Measurements from ENCODE around the gene RHBDD3. TPM values are rescaled to one million over a fixed set of nuclear protein-coding genes. Genes with fewer than 3 reads are reported as not detected.
"Not testable (repeated sequence)": the region's sequence is repeated elsewhere in the genome, so short reads cannot be mapped to it uniquely, and the experiment has no call there.

The RHBDD3 gene
- total RNA-seq, 3 donors from 2014 or later (not counting 1 experiment from before 2014, with no cell fraction given) = 16.6 to 20.9 (median 17.9) TPM

DNA sequence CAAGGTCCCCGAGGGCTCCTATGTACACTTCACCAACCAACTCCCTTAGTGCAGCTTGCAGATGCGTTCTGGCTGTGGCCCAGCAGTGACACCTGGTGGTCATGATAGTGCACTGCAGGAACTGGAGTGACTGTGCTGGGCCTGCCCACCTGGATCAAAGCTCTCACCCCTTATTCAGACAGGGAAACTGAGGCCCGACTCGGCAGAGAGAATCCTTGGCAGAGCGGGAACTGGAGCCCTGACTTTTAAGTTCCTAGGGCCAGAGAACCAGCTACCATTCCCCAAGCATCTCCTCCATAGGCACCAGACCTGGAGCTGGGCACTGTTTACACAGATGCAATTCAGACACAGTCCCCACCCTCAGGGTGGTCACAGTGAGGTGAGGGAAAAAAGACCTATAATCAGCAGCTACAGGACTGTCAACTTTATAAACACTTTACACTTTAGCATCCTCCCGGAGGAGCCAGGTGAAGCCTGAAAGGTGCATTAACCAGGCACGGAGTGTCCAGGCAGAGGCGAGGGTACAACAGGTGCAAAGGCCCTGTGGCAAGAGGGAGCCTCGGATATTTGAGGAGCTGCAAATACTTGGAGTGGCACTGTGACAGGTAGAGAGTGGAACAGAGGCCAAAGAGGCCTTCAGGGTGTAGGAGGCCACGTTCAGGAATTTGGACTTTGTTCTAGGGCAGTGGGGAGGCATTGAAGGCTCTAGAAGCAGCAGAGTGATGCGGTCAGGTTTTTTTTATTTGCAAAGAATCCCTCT is 22.0 kb downstream of the RHBDD3 start:
- Mint-ChIP-seq H3K4me1 (peaks cover 0 to 7% of the 10 kb centered on the region in 2 donors), H3K27me3 (ENCODE audit: low read depth in 2 of 2) (peaks cover 0 to 9% of the 10 kb centered on the region in 2 donors), H3K27ac (no peak overlapping the region), H3K4me3 (no peak overlapping the region), H3K36me3 (no peaks in the 10 kb centered on the region), H3K9me3 (no peaks in the 10 kb centered on the region)
- WGBS (ENCODE audit: insufficient coverage) = 49% methylated on average over 11 of the region's 11 CpGs
- H3K9me3 ChIP-seq (ENCODE audit: control insufficient read depth, insufficient read depth, low read length) = no peaks in the 10 kb centered on the region
- H3K36me3 ChIP-seq (ENCODE audit: control insufficient read depth, insufficient read depth, low read length) = no peaks in the 10 kb centered on the region
- H3K4me3 ChIP-seq (ENCODE audit: low read length) = no peak overlapping the region
- peak; percentile 64 to 80 for DNase-seq
- TF ChIP-seq, protein P1, sequence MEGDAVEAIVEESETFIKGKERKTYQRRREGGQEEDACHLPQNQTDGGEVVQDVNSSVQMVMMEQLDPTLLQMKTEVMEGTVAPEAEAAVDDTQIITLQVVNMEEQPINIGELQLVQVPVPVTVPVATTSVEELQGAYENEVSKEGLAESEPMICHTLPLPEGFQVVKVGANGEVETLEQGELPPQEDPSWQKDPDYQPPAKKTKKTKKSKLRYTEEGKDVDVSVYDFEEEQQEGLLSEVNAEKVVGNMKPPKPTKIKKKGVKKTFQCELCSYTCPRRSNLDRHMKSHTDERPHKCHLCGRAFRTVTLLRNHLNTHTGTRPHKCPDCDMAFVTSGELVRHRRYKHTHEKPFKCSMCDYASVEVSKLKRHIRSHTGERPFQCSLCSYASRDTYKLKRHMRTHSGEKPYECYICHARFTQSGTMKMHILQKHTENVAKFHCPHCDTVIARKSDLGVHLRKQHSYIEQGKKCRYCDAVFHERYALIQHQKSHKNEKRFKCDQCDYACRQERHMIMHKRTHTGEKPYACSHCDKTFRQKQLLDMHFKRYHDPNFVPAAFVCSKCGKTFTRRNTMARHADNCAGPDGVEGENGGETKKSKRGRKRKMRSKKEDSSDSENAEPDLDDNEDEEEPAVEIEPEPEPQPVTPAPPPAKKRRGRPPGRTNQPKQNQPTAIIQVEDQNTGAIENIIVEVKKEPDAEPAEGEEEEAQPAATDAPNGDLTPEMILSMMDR (IDR thresholded peaks at IDR 0.05) = peak; percentile 92
- H3K4me1 ChIP-seq (ENCODE audit: control insufficient read depth, insufficient read depth, low read length) = no peaks in the 10 kb centered on the region
- intact Hi-C loops (cut with micrococcal nuclease) = loop anchor here (1.0 to 5.0 kb wide), 4 partner anchors 44 to 1225 kb away; no protein-coding TSS in a partner anchor
- peak; percentile 89 to 100 (median 99) for ATAC-seq
- H3K27ac ChIP-seq (ENCODE audit: low read length) = no peak overlapping the region
- no peaks in the 10 kb centered on the region for H3K27me3 ChIP-seq (ENCODE audit: control insufficient read depth, insufficient read depth, low read length)

DNA sequence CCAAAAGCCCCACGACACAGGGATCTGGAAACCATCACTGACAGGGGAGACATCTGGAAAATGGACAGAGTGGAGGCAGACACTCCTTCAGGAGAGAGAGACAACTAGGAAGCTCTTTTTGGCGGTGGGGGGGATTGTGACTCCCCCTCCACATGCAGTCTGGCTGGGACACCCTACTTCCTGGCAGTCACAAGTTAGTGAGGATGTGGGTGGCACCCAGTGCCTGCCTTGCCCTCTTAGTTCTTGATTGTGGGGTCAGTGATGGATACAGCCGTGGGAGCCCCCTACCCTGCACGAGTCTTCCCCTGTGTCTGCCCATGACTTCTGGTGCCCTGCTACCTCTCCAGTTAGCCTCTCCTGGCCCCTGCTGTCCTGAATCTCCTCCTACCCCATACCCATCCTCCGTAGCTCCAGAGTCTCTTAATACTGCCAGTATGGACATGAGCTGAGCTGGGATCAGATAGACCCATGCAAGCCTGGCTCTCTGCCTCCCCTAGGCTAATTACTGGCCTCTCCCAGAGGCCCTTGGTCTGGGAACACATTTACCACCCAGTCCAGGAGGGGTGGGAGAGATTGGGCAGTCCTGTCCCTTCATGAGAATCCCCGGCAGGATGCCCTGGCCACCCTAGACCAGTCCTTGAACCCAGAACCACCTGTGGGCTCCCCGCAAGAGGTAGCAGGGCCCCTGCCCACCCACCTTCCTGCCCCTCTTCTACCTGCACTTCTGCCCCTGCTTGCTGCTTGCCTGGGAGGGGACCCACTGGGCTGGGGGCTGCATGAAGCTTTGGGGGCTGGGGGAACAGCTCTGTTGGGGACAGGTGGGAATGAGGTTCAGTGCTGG is 22.8 kb downstream of the RHBDD3 start:
- intact Hi-C loops (cut with micrococcal nuclease) = loop anchor here (1.0 to 5.0 kb wide), 4 partner anchors 43 to 1224 kb away; no protein-coding TSS in a partner anchor
- no peak overlapping the region for H3K4me3 ChIP-seq (ENCODE audit: low read length)
- Mint-ChIP-seq H3K36me3 (no peaks in the 10 kb centered on the region), H3K9me3 (no peaks in the 10 kb centered on the region), H3K27ac (no peak overlapping the region), H3K4me3 (no peak overlapping the region), H3K27me3 (ENCODE audit: low read depth in 2 of 2) (peaks cover 0 to 9% of the 10 kb centered on the region in 2 donors), H3K4me1 (peaks cover 0 to 7% of the 10 kb centered on the region in 2 donors)
- H3K36me3 ChIP-seq (ENCODE audit: control insufficient read depth, insufficient read depth, low read length) = no peaks in the 10 kb centered on the region
- 82% methylated on average over 6 of the region's 7 CpGs for WGBS (ENCODE audit: insufficient coverage)
- no peaks in the 10 kb centered on the region for H3K9me3 ChIP-seq (ENCODE audit: control insufficient read depth, insufficient read depth, low read length)
- no peak for DNase-seq
- TF ChIP-seq, protein P1 (IDR thresholded peaks at IDR 0.05) = no peak
- no peak for ATAC-seq
- H3K4me1 ChIP-seq (ENCODE audit: control insufficient read depth, insufficient read depth, low read length) = no peaks in the 10 kb centered on the region
- no peaks in the 10 kb centered on the region for H3K27me3 ChIP-seq (ENCODE audit: control insufficient read depth, insufficient read depth, low read length)
- H3K27ac ChIP-seq (ENCODE audit: low read length) = no peak overlapping the region

DNA sequence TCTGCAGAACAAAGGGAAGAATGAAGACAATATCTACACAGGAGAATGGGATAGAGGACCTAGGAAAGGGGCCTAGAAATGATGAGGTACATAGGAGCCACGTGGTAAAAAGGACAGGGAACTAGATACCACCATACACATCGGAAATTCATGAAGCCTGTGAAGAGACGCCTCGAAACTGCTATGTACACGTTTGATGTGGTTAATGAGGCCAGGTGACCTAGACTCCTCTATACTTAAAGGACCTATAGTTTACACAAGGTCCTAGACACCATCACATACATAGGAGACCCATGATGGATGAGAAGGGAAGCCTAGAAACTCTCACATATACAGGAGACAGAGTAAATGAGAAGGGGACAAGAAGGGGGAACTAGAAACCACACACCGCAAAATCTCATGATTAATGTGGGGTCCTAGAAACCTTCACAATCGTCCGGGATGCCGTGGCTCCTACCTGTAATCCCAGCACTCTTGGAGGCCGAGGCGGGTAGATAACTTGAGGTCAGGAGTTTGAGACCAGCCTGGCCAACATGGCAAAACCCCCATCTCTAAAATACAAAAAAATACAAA is 23.8 kb downstream of the RHBDD3 start:
- no peak for DNase-seq
- Mint-ChIP-seq H3K4me3 (no peak overlapping the region), H3K27me3 (ENCODE audit: low read depth in 2 of 2) (peaks cover 0 to 9% of the 10 kb centered on the region in 2 donors), H3K4me1 (peaks cover 0 to 7% of the 10 kb centered on the region in 2 donors), H3K27ac (no peak overlapping the region), H3K36me3 (no peaks in the 10 kb centered on the region), H3K9me3 (peaks cover 2% of the 10 kb centered on the region in 2 donors)
- no peak for ATAC-seq
- no peaks in the 10 kb centered on the region for H3K9me3 ChIP-seq (ENCODE audit: control insufficient read depth, insufficient read depth, low read length)
- TF ChIP-seq, protein P1 (IDR thresholded peaks at IDR 0.05) = no peak
- H3K27me3 ChIP-seq (ENCODE audit: control insufficient read depth, insufficient read depth, low read length) = no peaks in the 10 kb centered on the region
- no peak overlapping the region for H3K27ac ChIP-seq (ENCODE audit: low read length)
- no peaks in the 10 kb centered on the region for H3K36me3 ChIP-seq (ENCODE audit: control insufficient read depth, insufficient read depth, low read length)
- H3K4me3 ChIP-seq (ENCODE audit: low read length) = no peak overlapping the region
- WGBS (ENCODE audit: insufficient coverage) = 83% methylated on average over 9 of the region's 11 CpGs
- H3K4me1 ChIP-seq (ENCODE audit: control insufficient read depth, insufficient read depth, low read length) = no peaks in the 10 kb centered on the region
- intact Hi-C loops (cut with micrococcal nuclease) = loop anchor here (2.0 kb wide), 2 partner anchors 387 to 1223 kb away; no protein-coding TSS in a partner anchor

DNA sequence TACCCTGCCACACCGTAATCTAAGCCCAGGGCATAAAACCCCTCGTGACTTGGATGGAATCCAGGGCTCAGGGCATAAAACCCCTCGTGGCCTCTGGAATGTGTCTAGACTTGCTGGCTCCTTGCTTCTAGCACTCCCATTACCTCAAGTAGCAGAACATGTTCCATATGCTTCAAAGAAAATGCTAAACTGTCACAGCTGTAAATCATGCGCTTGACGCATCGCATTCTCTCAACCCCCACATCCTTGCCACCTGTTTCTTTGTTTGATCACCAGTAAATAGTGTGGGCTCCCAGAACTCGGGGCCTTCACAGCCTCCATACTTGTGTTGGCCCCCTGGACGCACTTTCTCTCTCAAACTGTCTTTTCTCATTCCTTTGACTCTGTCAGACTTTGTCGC is 27.3 kb downstream of the RHBDD3 start:
- H3K4me1 Mint-ChIP-seq; DNase-seq; H3K4me1 ChIP-seq (ENCODE audit: control insufficient read depth, insufficient read depth, low read length); H3K9me3 Mint-ChIP-seq; H3K27me3 ChIP-seq (ENCODE audit: control insufficient read depth, insufficient read depth, low read length); ATAC-seq; H3K27ac ChIP-seq (ENCODE audit: low read length); H3K4me3 ChIP-seq (ENCODE audit: low read length); H3K36me3 Mint-ChIP-seq; H3K27me3 Mint-ChIP-seq (ENCODE audit: low read depth in 2 of 2); H3K36me3 ChIP-seq (ENCODE audit: control insufficient read depth, insufficient read depth, low read length); intact Hi-C loops (cut with micrococcal nuclease); H3K27ac Mint-ChIP-seq; H3K9me3 ChIP-seq (ENCODE audit: control insufficient read depth, insufficient read depth, low read length); H3K4me3 Mint-ChIP-seq: not testable (repeated sequence)
- WGBS (ENCODE audit: insufficient coverage) = 76% methylated on average over 9 of the region's 9 CpGs
